Measurements from ENCODE around the gene OR1B1. TPM values are rescaled to one million over a fixed set of nuclear protein-coding genes. Genes with fewer than 3 reads are reported as not detected.

OR1B1 gene
- total and polyA plus RNA-seq, 2 of the 8 experiments (the other 6 are each of a cell fraction or from before 2014, with no cell fraction given), result not detected

DNA sequence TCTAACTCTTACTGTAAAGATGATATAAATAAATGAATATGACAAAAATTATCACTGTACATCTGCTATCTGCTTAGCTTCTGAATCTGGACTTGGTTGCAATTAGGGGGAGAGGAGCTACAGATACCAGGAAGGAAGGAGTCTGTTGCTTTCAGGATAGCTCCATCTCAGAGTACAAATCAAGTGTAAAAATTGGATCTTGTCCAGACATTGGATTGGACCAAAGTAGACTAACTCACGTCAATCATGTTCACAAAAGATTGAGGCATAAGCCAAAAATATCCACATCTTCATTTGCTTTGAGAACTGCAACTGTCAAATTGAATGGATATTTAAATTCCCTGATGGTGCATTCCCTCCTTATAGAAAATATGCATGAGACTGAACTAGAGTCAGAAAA lies 51.7 kb downstream of the OR1B1 start:
- Histone ChIP-seq H2BK15ac (ENCODE audit: low read length) (no peak overlapping the region), H3K18ac (ENCODE audit: extremely low read depth, low read length) (no peak overlapping the region), H3K79me1 (ENCODE audit: low read depth, low read length) (no peaks in the 10 kb centered on the region), H2BK12ac (ENCODE audit: low read depth, low read length) (no peak overlapping the region), H3K27me3 (replicated peaks in 1 of 4; ENCODE audit: control insufficient read depth in 3 of 4, extremely low read depth in 1 of 4, insufficient read depth in 3 of 4, low read length in 3 of 4) (no peaks in the 10 kb centered on the region), H3K4me3 (ENCODE audit: extremely low read depth in 1 of 4, insufficient read depth in 2 of 4, low read depth in 3 of 4, low read length in 4 of 4) (no peak overlapping the region), H2AK5ac (ENCODE audit: low read depth, low read length) (no peak overlapping the region), H3K9ac (replicated peaks in 1 of 4; ENCODE audit: extremely low read depth in 1 of 4, low read depth in 3 of 4, low read length in 3 of 4) (no peak overlapping the region), H2AFZ (ENCODE audit: low read length) (no peak overlapping the region), H3K79me2 (ENCODE audit: control insufficient read depth in 1 of 2, insufficient read depth in 2 of 2, low read length in 2 of 2) (no peaks in the 10 kb centered on the region), H3K9me3 (ENCODE audit: insufficient read depth in 2 of 2, low read depth in 1 of 2, low read length in 1 of 2) (peaks cover 50 to 68% of the 10 kb centered on the region in 2 experiments), H3K14ac (ENCODE audit: insufficient read length) (no peak overlapping the region), H3K56ac (replicated peaks; ENCODE audit: insufficient read length, low read depth, low read length) (no peak overlapping the region), H4K5ac (ENCODE audit: insufficient read length, low read depth, low read length) (no peak overlapping the region), H4K20me1 (replicated peaks in 1 of 2; ENCODE audit: control insufficient read depth in 1 of 2, insufficient read depth in 2 of 2, low read length in 2 of 2) (no peaks in the 10 kb centered on the region), H3K4me1 (replicated peaks in 1 of 4; ENCODE audit: control insufficient read depth in 3 of 4, insufficient read depth in 4 of 4, low read length in 3 of 4) (no peaks in the 10 kb centered on the region), H3K27ac (ENCODE audit: low read depth, low read length) (no peak overlapping the region), H4K91ac (replicated peaks; ENCODE audit: insufficient read length, low read length) (no peak overlapping the region), H3K36me3 (ENCODE audit: control insufficient read depth in 2 of 4, insufficient read depth in 4 of 4, low read length in 3 of 4) (peaks cover 0 to 3% (median 0%) of the 10 kb centered on the region in 4 experiments; a peak in 1 of 8 replicates), H3K23ac (ENCODE audit: insufficient read length) (no peak overlapping the region), H3K4me2 (ENCODE audit: insufficient read depth in 1 of 2, low read depth in 2 of 2, low read length in 2 of 2) (no peak overlapping the region), H3K23me2 (ENCODE audit: low read depth, low read length) (no peaks in the 10 kb centered on the region), H2BK5ac (ENCODE audit: low read depth, low read length) (no peak overlapping the region), H3K4ac (replicated peaks; ENCODE audit: insufficient read length, low read depth, low read length) (no peak overlapping the region), H2BK120ac (replicated peaks; ENCODE audit: low read depth, low read length) (no peak overlapping the region), H4K8ac (ENCODE audit: extremely low read depth, insufficient read depth, low read length) (no peak overlapping the region), H2BK20ac (ENCODE audit: low read length) (no peak overlapping the region)
- no peak for DNase-seq (ENCODE audit: low read depth in 1 of 2, low spot score in 2 of 2)
- CTCF ChIA-PET (ENCODE audit: partially characterized antibody), result no interaction called here
- TF ChIP-seq TAF1 (IDR thresholded peaks at IDR 0.05; ENCODE audit: low read depth, low read length), result no peak
- no peak for TF ChIP-seq SRF (IDR thresholded peaks at IDR 0.05; ENCODE audit: low read depth, low read length)
- TF ChIP-seq CEBPB (IDR thresholded peaks at IDR 0.05; ENCODE audit: low read depth, low read length), result no peak
- no peak for TF ChIP-seq EZH2 (IDR thresholded peaks at IDR 0.05; ENCODE audit: low read depth, low read length, severe bottlenecking)
- TF ChIP-seq JUN (IDR thresholded peaks at IDR 0.05; ENCODE audit: low read depth, low read length), result no peak
- no peak for TF ChIP-seq NANOG (IDR thresholded peaks at IDR 0.05; ENCODE audit: insufficient read depth, low read depth, low read length, poor library complexity, severe bottlenecking)
- TF ChIP-seq ZNF274 (IDR thresholded peaks at IDR 0.05; ENCODE audit: borderline replicate concordance, extremely low read depth, low read length), result no peak
- TF ChIP-seq RAD21 (IDR thresholded peaks at IDR 0.05 in 1 of 2, conservative IDR thresholded peaks at IDR 0.05 in 1 of 2; ENCODE audit: low read depth in 2 of 2, low read length in 2 of 2), result no peak
- no peak for TF ChIP-seq SIN3A (conservative IDR thresholded peaks at IDR 0.05 in 1 of 2, IDR thresholded peaks at IDR 0.05 in 1 of 2; ENCODE audit: low read depth in 1 of 2, low read length in 2 of 2)
- no peak for TF ChIP-seq TCF12 (IDR thresholded peaks at IDR 0.05; ENCODE audit: low read depth, low read length)
- no peak for TF ChIP-seq HDAC2 (IDR thresholded peaks at IDR 0.05; ENCODE audit: borderline replicate concordance in 1 of 2, low read depth in 2 of 2, low read length in 2 of 2)
- TF ChIP-seq TEAD4 (IDR thresholded peaks at IDR 0.05; ENCODE audit: low read depth, low read length), result no peak
- TF ChIP-seq BCL11A (IDR thresholded peaks at IDR 0.05; ENCODE audit: low read depth in 2 of 2, low read length in 2 of 2), result no peak
- TF ChIP-seq BRCA1 (IDR thresholded peaks at IDR 0.05; ENCODE audit: low read depth, low read length), result no peak
- TF ChIP-seq SP2 (IDR thresholded peaks at IDR 0.05; ENCODE audit: low read length), result no peak
- POLR2A ChIA-PET (ENCODE audit: partially characterized antibody), result no interaction called here
- WGBS, 2 experiments (ENCODE audit: extremely low coverage in 1 of 2, insufficient coverage in 1 of 2, insufficient read length in 1 of 2, insufficient replicate concordance in 2 of 2, low coverage in 1 of 2, low lambda C conversion rate in 2 of 2, missing lambda C conversion rate in 1 of 2), result 45% methylated on average over 1 of the region's 1 CpG; no CpG with 5 or more reads in 1 of the 2 experiments
- no peak for FAIRE-seq

Data from H1 (cell line).